HCT116 (cell line): ENCODE measurements around the gene NUAK2.
"Not testable (repeated sequence)": the region's sequence is repeated elsewhere in the genome, so short reads cannot be mapped to it uniquely, and the experiment has no call there.

Experiments used
- EZH2 ChIP-seq: fragments of 200-600 bp; sonication (generic); IDR thresholded peaks from 2 replicates; pipeline ENCODE4 v1.6.1; 2017; ENCODE audit warnings: antibody characterized with exemption, mixed run types
- POLR2AphosphoS5 ChIP-seq: IDR thresholded peaks from 2 replicates; pipeline ENCODE4 v1.6.1; 2011; ENCODE audit warnings: mild to moderate bottlenecking, low read depth, low read length, moderate library complexity
- SIN3A ChIP-seq: IDR thresholded peaks from 2 replicates; pipeline ENCODE4 v1.6.1; 2012; ENCODE audit warnings: low read depth

DNA sequence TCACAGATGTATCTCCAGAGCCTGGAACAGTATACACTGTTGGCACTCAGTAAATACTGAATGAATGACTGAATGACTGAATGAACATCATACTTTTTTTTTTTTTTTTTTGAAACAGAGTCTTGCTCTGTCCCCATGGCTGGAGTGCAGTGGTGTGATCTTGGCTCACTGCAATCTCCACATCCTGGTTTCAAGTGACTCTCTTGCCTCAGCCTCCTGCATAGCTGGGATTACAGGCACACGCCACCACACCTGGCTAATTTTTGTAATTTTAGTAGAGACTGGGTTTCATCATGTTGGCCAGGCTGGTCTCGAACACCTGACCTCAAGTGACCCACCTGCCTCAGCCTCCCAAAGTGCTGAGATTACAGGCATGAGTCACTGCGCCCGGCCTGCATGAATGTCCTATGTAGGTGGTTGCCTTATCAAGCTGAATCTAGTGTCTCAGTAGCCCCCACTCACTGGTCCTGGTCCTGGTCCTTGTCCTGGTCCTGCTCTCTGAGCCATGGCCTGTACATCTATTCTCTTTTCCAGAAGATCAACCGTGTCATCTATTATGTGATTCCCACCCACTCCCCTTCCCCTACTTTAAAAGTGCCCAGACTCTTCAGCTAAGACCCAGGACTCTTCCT is 23.9 kb downstream of the NUAK2 start:
- TF ChIP-seq EZH2, POLR2AphosphoS5, SIN3A: not testable (repeated sequence)
